Skeletal muscle satellite cell (primary cell): Measurements from ENCODE around the gene DNAH5. TPM values are rescaled to one million over a fixed set of nuclear protein-coding genes. Genes with fewer than 3 reads are reported as not detected.
"Not testable (repeated sequence)": the region's sequence is repeated elsewhere in the genome, so short reads cannot be mapped to it uniquely, and the experiment has no call there.

Experiments
- H3K27me3 ChIP-seq: 2 replicates; pipeline ENCODE4 v1.7.0; 2013; ENCODE audit warnings: low read length; ENCODE audit not compliant: control insufficient read depth, insufficient read depth
- H3K36me3 ChIP-seq: 2 replicates; pipeline ENCODE4 v1.7.0; 2013; ENCODE audit warnings: mild to moderate bottlenecking, control low read depth, low read length; ENCODE audit not compliant: insufficient read depth
- H3K4me1 ChIP-seq: 2 replicates; pipeline ENCODE4 v1.7.0; 2013; ENCODE audit warnings: low read length; ENCODE audit not compliant: control insufficient read depth, insufficient read depth
- H3K4me2 ChIP-seq: 2 replicates; pipeline ENCODE4 v1.7.0; 2013; ENCODE audit warnings: mild to moderate bottlenecking, low read length
- H3K4me3 ChIP-seq: 2 replicates; pipeline ENCODE4 v1.7.0; 2013; ENCODE audit warnings: low read length
- H3K9ac ChIP-seq: 2 replicates; pipeline ENCODE4 v1.7.0; 2013; ENCODE audit warnings: mild to moderate bottlenecking, low read depth, low read length, moderate library complexity
- H3K9me3 ChIP-seq: replicated peaks from 2 replicates; pipeline ENCODE4 v1.7.0; 2013; ENCODE audit warnings: mild to moderate bottlenecking, control low read depth, low read length
- total RNA-seq: library from RNA; depleted of rRNA; stranded (reverse); fragments of >200 nt; gene quantifications from 2 replicates; pipeline ENCODE4 v1.2.3, GENCODE V29; 2012; rRNA removed

DNAH5 gene, protein sequence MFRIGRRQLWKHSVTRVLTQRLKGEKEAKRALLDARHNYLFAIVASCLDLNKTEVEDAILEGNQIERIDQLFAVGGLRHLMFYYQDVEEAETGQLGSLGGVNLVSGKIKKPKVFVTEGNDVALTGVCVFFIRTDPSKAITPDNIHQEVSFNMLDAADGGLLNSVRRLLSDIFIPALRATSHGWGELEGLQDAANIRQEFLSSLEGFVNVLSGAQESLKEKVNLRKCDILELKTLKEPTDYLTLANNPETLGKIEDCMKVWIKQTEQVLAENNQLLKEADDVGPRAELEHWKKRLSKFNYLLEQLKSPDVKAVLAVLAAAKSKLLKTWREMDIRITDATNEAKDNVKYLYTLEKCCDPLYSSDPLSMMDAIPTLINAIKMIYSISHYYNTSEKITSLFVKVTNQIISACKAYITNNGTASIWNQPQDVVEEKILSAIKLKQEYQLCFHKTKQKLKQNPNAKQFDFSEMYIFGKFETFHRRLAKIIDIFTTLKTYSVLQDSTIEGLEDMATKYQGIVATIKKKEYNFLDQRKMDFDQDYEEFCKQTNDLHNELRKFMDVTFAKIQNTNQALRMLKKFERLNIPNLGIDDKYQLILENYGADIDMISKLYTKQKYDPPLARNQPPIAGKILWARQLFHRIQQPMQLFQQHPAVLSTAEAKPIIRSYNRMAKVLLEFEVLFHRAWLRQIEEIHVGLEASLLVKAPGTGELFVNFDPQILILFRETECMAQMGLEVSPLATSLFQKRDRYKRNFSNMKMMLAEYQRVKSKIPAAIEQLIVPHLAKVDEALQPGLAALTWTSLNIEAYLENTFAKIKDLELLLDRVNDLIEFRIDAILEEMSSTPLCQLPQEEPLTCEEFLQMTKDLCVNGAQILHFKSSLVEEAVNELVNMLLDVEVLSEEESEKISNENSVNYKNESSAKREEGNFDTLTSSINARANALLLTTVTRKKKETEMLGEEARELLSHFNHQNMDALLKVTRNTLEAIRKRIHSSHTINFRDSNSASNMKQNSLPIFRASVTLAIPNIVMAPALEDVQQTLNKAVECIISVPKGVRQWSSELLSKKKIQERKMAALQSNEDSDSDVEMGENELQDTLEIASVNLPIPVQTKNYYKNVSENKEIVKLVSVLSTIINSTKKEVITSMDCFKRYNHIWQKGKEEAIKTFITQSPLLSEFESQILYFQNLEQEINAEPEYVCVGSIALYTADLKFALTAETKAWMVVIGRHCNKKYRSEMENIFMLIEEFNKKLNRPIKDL (N-terminal part only)
- total RNA-seq, result 0.25 and 0.87 TPM in 2 replicates

DNA sequence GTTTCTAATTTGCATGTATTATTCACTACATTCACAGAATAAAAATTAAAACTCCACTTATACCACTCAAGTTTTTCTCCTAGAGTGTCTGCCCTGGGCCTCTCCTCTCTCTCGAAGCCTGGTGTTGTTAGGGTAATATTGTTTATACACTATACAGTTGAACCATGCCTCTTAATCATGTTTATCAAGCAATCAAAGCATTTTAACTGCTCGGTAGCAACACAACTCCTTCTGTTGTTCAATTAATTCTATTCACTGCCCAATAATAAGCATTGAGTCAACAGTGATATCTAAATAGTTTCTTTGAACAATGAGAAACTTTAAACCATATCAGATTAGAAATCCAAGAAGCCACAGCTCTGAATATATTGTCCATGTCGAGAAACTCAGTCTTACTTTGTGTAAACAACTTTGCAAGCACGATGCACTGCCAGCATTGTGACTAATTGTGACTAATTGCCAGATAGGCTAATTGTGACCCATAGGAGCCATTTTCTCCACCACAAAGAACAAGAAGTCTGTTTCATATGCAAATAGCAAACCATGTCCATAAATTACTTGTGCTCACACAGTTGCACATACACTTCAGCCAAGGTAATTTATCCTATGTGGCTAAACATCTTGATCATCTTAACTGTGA, at the start of gene DNAH5:
Gene DNAH5 (minus strand): TSS at position 129 of the 640 bp plus-strand sequence. CDS start 250 bp downstream, outside the sequence.
- Histone ChIP-seq H3K9me3 (no peaks in the 10 kb centered on the region), H3K4me2 (no peak within 1 kb of the TSS), H3K9ac (no peak within 1 kb of the TSS), H3K4me1 (no peaks in the 10 kb centered on the region), H3K4me3 (no peak within 1 kb of the TSS), H3K27me3 (peaks cover 19% of the 10 kb centered on the region), H3K36me3 (no peaks in the 10 kb centered on the region)

DNA sequence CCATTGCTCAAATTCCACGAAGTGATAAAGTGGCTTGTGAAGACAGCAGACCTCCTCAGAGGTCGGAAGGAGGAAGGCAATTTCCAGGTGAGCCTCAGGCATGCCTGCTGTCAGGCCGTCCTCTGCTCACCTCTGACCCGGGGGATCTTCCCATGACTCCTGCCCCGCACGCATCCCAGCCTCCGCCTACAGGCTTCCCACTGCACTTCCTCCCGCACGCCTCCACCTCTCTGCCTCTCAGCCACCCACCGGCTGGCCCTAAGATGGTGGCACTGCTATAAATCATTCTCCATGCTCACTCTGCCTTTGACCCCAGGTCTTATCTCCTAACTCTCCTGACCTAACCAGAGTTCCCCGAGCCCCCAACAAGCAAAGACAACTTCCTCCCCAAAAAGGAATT, 49.4 kb upstream of the DNAH5 start:
- H3K36me3 ChIP-seq, result no peaks in the 10 kb centered on the region
- H3K4me2 ChIP-seq, result no peak overlapping the region
- no peaks in the 10 kb centered on the region for H3K27me3 ChIP-seq
- no peak overlapping the region for H3K4me3 ChIP-seq
- H3K9me3 ChIP-seq, result no peaks in the 10 kb centered on the region
- peaks cover 14% of the 10 kb centered on the region for H3K4me1 ChIP-seq
- no peak overlapping the region for H3K9ac ChIP-seq

DNA sequence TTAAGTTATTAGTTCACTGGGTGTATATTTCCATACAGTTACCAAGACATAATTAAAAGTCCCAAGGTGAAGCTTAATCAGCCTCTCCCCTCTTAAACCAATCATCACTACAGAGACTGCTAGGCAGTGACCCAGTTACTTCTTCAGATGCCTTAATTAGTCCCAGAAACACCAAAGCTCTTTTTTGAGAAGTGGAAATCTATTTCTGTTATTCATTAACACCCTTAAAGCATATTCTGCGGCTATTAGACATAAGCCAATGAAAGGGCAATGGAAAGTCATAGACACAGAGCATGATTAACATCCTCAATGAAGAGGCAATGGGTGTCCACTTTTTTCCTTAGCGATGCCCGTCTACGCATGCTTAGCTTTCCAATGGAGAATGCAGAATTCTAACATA, 48.3 kb upstream of the DNAH5 start:
- H3K9ac ChIP-seq, result no peak overlapping the region
- no peak overlapping the region for H3K4me2 ChIP-seq
- H3K4me1 ChIP-seq, result peaks cover 16% of the 10 kb centered on the region
- no peaks in the 10 kb centered on the region for H3K36me3 ChIP-seq
- no peak overlapping the region for H3K4me3 ChIP-seq
- H3K27me3 ChIP-seq, result no peaks in the 10 kb centered on the region
- H3K9me3 ChIP-seq, result no peaks in the 10 kb centered on the region

DNA sequence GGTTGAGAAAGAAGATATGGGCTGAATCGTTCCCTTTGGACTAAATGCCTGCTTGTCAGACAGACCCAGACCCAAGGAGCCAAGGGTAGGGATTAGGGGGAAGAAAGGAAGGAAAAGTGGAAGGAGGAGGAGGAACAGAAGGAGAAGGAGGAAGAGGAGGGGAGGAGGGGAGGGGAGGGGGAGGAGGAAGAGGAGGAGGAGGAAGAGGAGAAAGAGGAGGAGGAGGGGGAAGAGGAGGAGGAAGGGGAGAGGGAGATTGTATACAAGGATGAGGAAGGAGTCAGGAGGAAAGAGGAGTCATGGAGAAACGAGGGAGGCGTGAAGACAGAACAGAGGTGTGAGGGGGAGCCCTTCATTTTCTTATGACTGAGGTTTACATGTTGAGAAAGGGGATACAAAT, 46.9 kb upstream of the DNAH5 start:
- Histone ChIP-seq H3K27me3 (no peaks in the 10 kb centered on the region), H3K9me3 (no peaks in the 10 kb centered on the region), H3K4me1 (peaks cover 22% of the 10 kb centered on the region), H3K4me2 (no peak overlapping the region), H3K4me3 (no peak overlapping the region), H3K36me3 (no peaks in the 10 kb centered on the region), H3K9ac (no peak overlapping the region)

DNA sequence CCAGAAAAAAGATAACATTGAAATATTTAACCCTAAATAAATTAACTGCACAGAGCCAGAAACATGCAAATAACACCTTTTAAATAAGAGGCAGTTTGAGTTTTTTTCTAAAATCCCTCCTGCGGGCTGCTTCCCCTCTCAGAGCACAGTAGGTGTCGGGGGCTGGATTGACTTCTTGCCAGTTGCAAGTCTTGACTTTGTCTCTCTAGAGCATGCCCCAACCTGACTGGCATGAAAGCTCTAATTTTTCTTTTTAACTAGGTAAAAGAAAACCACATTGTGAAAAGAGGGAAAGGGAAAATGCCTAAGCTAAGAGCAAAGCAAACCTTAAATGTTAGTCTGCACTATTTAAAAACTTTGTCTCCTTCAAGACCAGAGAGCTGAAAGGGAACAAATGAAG, 46.4 kb upstream of the DNAH5 start:
- peaks cover 27% of the 10 kb centered on the region for H3K4me1 ChIP-seq
- H3K9me3 ChIP-seq, result no peaks in the 10 kb centered on the region
- H3K4me3 ChIP-seq, result no peak overlapping the region
- H3K36me3 ChIP-seq, result no peaks in the 10 kb centered on the region
- no peak overlapping the region for H3K4me2 ChIP-seq
- H3K27me3 ChIP-seq, result no peaks in the 10 kb centered on the region
- no peak overlapping the region for H3K9ac ChIP-seq

DNA sequence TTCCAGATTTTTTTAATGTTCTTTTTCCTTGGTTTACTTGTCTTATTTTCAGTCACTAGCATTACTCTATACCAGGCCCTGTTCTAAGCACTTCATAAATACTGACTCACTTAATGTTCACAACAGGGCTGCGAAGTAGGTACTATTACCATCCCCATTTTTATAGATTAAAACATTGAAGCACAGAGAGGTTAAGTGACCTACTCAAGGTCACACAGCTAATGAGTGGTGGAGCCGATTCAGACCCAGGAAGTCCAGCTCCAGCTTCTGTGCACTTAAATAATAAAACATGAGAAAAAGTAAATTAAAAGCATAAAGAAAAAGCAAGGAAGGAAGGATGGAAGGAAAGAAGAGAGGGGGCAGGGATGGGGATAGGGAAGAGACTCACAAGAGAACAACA, 45.3 kb upstream of the DNAH5 start:
- no peaks in the 10 kb centered on the region for H3K36me3 ChIP-seq
- no peaks in the 10 kb centered on the region for H3K9me3 ChIP-seq
- no peak overlapping the region for H3K4me3 ChIP-seq
- no peaks in the 10 kb centered on the region for H3K27me3 ChIP-seq
- no peak overlapping the region for H3K4me2 ChIP-seq
- no peak overlapping the region for H3K9ac ChIP-seq
- peaks cover 29% of the 10 kb centered on the region for H3K4me1 ChIP-seq

DNA sequence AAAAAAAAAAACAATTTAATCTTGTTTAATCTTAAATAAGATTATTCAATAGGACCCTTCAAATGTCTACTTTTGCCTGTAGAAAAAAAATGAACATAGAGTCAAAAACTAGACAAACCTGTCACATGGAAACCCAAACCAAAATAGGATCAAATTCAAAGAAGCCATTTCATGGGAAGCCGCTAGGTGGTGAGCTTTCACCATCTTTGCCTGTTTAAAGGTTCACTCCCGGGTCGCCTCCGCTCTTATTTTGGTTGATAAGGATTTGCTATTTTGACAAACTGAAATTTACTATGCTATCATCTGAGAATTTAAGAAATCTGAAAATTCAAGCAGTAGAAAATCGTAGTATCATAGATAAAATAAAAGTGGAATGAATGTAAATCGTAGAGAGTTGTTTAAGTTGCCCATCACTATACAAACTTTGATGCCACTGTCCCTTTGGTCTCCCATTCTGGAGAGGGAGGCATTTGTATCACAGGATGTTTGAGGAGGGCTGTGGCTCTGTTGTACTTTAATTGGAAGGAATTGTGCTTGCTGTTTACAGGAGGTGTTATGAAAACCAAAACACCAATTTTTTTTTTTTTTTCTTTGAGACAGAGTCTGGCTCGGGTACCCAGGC, 43.5 kb upstream of the DNAH5 start:
- Histone ChIP-seq H3K4me2 (peak overlapping the region; percentile 55), H3K27me3 (no peaks in the 10 kb centered on the region), H3K36me3 (no peaks in the 10 kb centered on the region), H3K9me3 (no peaks in the 10 kb centered on the region), H3K9ac (peak overlapping the region; percentile 45), H3K4me1 (peaks cover 20% of the 10 kb centered on the region), H3K4me3 (no peak overlapping the region)

DNA sequence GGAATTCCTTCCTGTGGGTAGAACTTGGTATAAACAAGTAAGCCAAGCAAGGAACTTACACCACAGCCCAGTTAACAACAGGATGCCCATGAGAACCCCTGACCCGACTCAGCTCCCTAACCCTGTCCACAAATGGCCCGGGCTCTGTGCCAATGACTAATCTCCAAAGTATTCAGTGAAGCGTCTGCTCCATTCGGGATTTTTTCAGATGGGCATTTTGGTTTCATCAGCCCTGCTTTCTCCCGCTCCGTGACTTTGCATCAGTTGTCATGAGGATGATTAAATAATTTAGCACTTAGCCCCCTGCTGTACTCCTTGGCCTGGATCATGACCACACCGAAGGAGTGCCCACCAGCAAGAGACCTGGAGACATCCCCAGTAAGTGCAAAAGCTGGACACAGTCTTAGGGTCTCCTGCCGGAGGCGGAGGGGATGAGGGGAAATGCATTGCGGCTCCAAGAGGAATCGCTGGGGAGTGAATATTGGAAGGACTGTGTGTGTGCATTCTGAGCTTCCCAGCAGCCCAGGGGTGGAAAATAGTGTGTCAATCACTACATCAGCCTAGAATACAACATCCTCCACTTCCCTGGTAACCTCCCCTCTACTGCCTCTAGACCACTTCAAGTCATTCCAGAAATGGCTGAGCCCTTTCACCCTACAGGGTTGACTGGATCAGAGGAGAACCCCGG, 41.4 kb upstream of the DNAH5 start:
- Histone ChIP-seq H3K4me3 (peak overlapping the region; percentile 25), H3K9ac (peak overlapping the region; percentile 38), H3K36me3 (no peaks in the 10 kb centered on the region), H3K27me3 (no peaks in the 10 kb centered on the region), H3K4me1 (peaks cover 20% of the 10 kb centered on the region), H3K9me3 (no peaks in the 10 kb centered on the region), H3K4me2 (peak overlapping the region; percentile 68)

DNA sequence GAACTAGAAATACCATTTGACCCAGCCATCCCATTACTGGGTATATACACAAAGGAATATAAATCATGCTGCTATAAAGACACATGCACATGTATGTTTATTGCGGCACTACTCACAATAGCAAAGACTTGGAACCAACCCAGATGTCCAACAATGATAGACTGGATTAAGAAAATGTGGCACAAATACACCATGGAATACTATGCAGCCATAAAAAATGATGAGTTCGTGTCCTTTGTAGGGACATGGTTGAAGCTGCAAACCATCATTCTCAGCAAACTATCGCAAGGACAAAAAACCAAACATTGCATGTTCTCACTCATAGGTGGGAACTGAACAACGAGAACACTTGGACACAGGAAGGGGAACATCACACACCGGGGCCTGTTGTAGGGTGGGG, 40.4 kb upstream of the DNAH5 start:
- H3K9me3 ChIP-seq, H3K9ac ChIP-seq, H3K4me2 ChIP-seq, H3K36me3 ChIP-seq, H3K27me3 ChIP-seq, H3K4me3 ChIP-seq: not testable (repeated sequence)
- H3K4me1 ChIP-seq, result peaks cover 20% of the 10 kb centered on the region
